T-cell (primary cell): ENCODE data around the gene KIAA1549. TPM values are rescaled to one million over a fixed set of nuclear protein-coding genes. Genes with fewer than 3 reads are reported as not detected.

Experiments used
- ATAC-seq, 4 experiments: fragments of 200-7000 bp in 3 of 4; fragments of 150-1000 bp in 1 of 4; cut with Tn5 transposase; replicated peaks in 1 of 4; 1 replicate in 3 of 4; 2 replicates in 1 of 4; pipeline ENCODE4 v1.10.0; 2021; ENCODE audit warnings: moderate library complexity in 3 of 4, mild to moderate bottlenecking in 2 of 4, moderate number of reproducible peaks in 1 of 4
- CTCF ChIA-PET, 2 donors: fragments of 300-600 bp; sonication (Branson Sonifier 250); formaldehyde crosslinking; loops; one replicate each; lab custom pipeline; 2022; ENCODE audit warnings: antibody characterized with exemption in 2 of 2; lab: Charles Lee
- POLR2A ChIA-PET, 2 donors: fragments of 300-600 bp; sonication (Branson Sonifier 250); formaldehyde crosslinking; loops; one replicate each; lab custom pipeline; 2022; ENCODE audit warnings: antibody characterized with exemption in 2 of 2; lab: Charles Lee
- DNase-seq, 35 experiments: peaks; one replicate each; pipeline versions ENCODE4 v3.0.0 to v3.0.0-alpha.2; 2013 to 2023
- H3K27ac ChIP-seq: one replicate; pipeline ENCODE4 v1.5.1; 2013; ENCODE audit warnings: low read length
- H3K27me3 ChIP-seq, 2 experiments: replicated peaks in 1 of 2; 1 replicate in 1 of 2; 2 replicates in 1 of 2; pipeline versions ENCODE4 v1.6.1 to v1.7.0; 2013; ENCODE audit warnings: low read length in 1 of 2, mixed read lengths in 1 of 2; ENCODE audit not compliant: control insufficient read depth in 2 of 2, insufficient read depth in 2 of 2; ENCODE audit errors: extremely low read depth in 1 of 2
- H3K36me3 ChIP-seq, 2 donors: 1 replicate in 1 of 2; 2 replicates in 1 of 2; pipeline versions ENCODE4 v1.6.1 to v1.7.0; 2013; ENCODE audit warnings: low read length in 1 of 2; ENCODE audit not compliant: control insufficient read depth in 2 of 2, insufficient read depth in 1 of 2; ENCODE audit errors: extremely low read depth in 1 of 2
- H3K4me1 ChIP-seq, 2 experiments: 1 replicate in 1 of 2; 2 replicates in 1 of 2; pipeline versions ENCODE4 v1.6.1 to v1.7.0; 2013; ENCODE audit warnings: low read length in 2 of 2, mixed read lengths in 1 of 2; ENCODE audit not compliant: insufficient read depth in 2 of 2, control insufficient read depth in 1 of 2; ENCODE audit errors: extremely low read depth in 1 of 2
- H3K4me3 ChIP-seq, 2 donors: 1 replicate in 1 of 2; 2 replicates in 1 of 2; pipeline versions ENCODE4 v1.5.1 to v1.7.0; 2013; ENCODE audit warnings: mild to moderate bottlenecking in 2 of 2, low read length in 1 of 2, moderate library complexity in 1 of 2; ENCODE audit not compliant: control insufficient read depth in 1 of 2; ENCODE audit errors: extremely low read depth in 1 of 2
- H3K9me3 ChIP-seq: 2 replicates; pipeline ENCODE4 v1.7.0; 2013
- H3K27ac Mint-ChIP-seq, 2 donors: one replicate each; pipeline ENCODE4 v1.8.0; 2020 to 2021; ENCODE audit warnings: mild to moderate bottlenecking in 2 of 2, mixed read lengths in 2 of 2
- H3K27me3 Mint-ChIP-seq, 2 donors: one replicate each; pipeline ENCODE4 v1.8.0; 2021 to 2022; ENCODE audit warnings: mixed read lengths in 2 of 2
- H3K36me3 Mint-ChIP-seq: one replicate; pipeline ENCODE4 v1.8.0; 2021; ENCODE audit warnings: mixed read lengths
- H3K4me1 Mint-ChIP-seq, 3 donors: one replicate each; pipeline ENCODE4 v1.8.0; 2020 to 2022; ENCODE audit warnings: mixed read lengths in 3 of 3, mild to moderate bottlenecking in 1 of 3
- H3K4me3 Mint-ChIP-seq, 3 donors: one replicate each; pipeline ENCODE4 v1.8.0; 2020 to 2022; ENCODE audit warnings: mild to moderate bottlenecking in 3 of 3, mixed read lengths in 3 of 3, moderate library complexity in 3 of 3
- H3K9me3 Mint-ChIP-seq, 3 donors: one replicate each; pipeline ENCODE4 v1.8.0; 2020 to 2022; ENCODE audit warnings: mixed read lengths in 3 of 3
- WGBS: methylation state at CpG from one replicate; pipeline ENCODE4 v1.1.5; 2013; ENCODE audit warnings: missing lambda C conversion rate; ENCODE audit not compliant: insufficient coverage; 5-methylcytosine and 5-hydroxymethylcytosine counted together
- total RNA-seq, 35 experiments: library from RNA in 6 of 35; stranded (reverse) in 6 of 35; fragments of 120-200 nt in 1 of 35; gene quantifications; one replicate each; pipeline versions ENCODE4 v1.2.1 to v1.2.4 and lab custom pipeline; 2013 to 2026

KIAA1549 gene
- total RNA-seq, 5 donors from 2014 or later (not counting 1 experiment from before 2014, with no cell fraction given) = 0.05 to 0.29 (median 0.15) TPM

GRCh38 chr7:138987686-138988085 is 6.5 kb upstream of the KIAA1549 start:
- POLR2A ChIA-PET = no interaction called here
- no peaks in the 10 kb centered on the region for H3K36me3 ChIP-seq
- ATAC-seq = no peak
- DNase-seq = no peak
- no peak overlapping the region for H3K27ac ChIP-seq
- H3K27me3 ChIP-seq = no peaks in the 10 kb centered on the region
- H3K9me3 ChIP-seq = no peaks in the 10 kb centered on the region
- Mint-ChIP-seq H3K36me3 (no peaks in the 10 kb centered on the region), H3K27me3 (peaks cover 22 to 24% of the 10 kb centered on the region in 2 donors), H3K9me3 (peaks cover 0 to 9% (median 0%) of the 10 kb centered on the region in 3 donors), H3K4me1 (no peaks in the 10 kb centered on the region), H3K27ac (no peak overlapping the region), H3K4me3 (no peak overlapping the region)
- CTCF ChIA-PET = no interaction called here
- H3K4me1 ChIP-seq = no peaks in the 10 kb centered on the region
- no CpG with 5 or more reads among the region's 1 CpG for WGBS
- no peak overlapping the region for H3K4me3 ChIP-seq

- no peaks in the 10 kb centered on the region for H3K36me3 ChIP-seq
- no peaks in the 10 kb centered on the region for H3K9me3 ChIP-seq
- no peak overlapping the region for H3K27ac ChIP-seq
- Mint-ChIP-seq H3K4me3 (peak overlapping the region; percentile 67 to 72 (median 68)), H3K4me1 (peaks cover 9 to 14% (median 13%) of the 10 kb centered on the region in 3 donors), H3K27me3 (peaks cover 32 to 43% of the 10 kb centered on the region in 2 donors), H3K36me3 (no peaks in the 10 kb centered on the region), H3K9me3 (no peaks in the 10 kb centered on the region), H3K27ac (no peak overlapping the region)
- H3K4me3 ChIP-seq = peak overlapping the region in 1 of 2 donors; percentile 60
- DNase-seq = no peak
- H3K27me3 ChIP-seq = peaks cover 0 to 36% of the 10 kb centered on the region in 2 experiments
- ChIA-PET CTCF (no interaction called here), POLR2A (no interaction called here)
- WGBS = 55% methylated on average over 8 of the region's 14 CpGs
- peaks cover 0 to 13% of the 10 kb centered on the region in 2 experiments for H3K4me1 ChIP-seq
- no peak for ATAC-seq
Measured at GRCh38 chr7:138982204-138982623, 1.0 kb upstream of the KIAA1549 start.

GRCh38 chr7:138980563-138981291 is 462 bp downstream of the KIAA1549 start:
- no peaks in the 10 kb centered on the region for H3K36me3 ChIP-seq
- H3K4me3 Mint-ChIP-seq = peak overlapping the region; percentile 84 to 92 (median 88)
- H3K27ac Mint-ChIP-seq = no peak overlapping the region
- H3K36me3 Mint-ChIP-seq = no peaks in the 10 kb centered on the region
- DNase-seq (peak in 2 of 35 experiments; percentile 8 to 13), ATAC-seq (peak in 3 of 4 experiments; percentile 13 to 40 (median 39))
- peaks cover 0 to 36% of the 10 kb centered on the region in 2 experiments for H3K27me3 ChIP-seq
- no peaks in the 10 kb centered on the region for H3K9me3 ChIP-seq
- ChIA-PET POLR2A (no interaction called here), CTCF (interaction anchor here (0.6 to 0.8 kb wide), 2 partner anchors 55 to 94 kb away, joined by 3 to 5 read pairs; no protein-coding TSS in a partner anchor)
- H3K27me3 Mint-ChIP-seq = peaks cover 32 to 39% of the 10 kb centered on the region in 2 donors
- H3K4me1 Mint-ChIP-seq = peaks cover 9 to 14% (median 13%) of the 10 kb centered on the region in 3 donors
- H3K4me1 ChIP-seq = peaks cover 0 to 13% of the 10 kb centered on the region in 2 experiments
- H3K4me3 ChIP-seq = peak overlapping the region; percentile 47 to 75
- no peaks in the 10 kb centered on the region for H3K9me3 Mint-ChIP-seq
- WGBS = 3% methylated on average over 68 of the region's 68 CpGs
- H3K27ac ChIP-seq = no peak overlapping the region

- POLR2A ChIA-PET = no interaction called here
- H3K27me3 Mint-ChIP-seq = peaks cover 34 to 41% of the 10 kb centered on the region in 2 donors
- 94% methylated on average over 6 of the region's 9 CpGs for WGBS
Measured at GRCh38 chr7:138979988-138980562, 1.1 kb downstream of the KIAA1549 start.

GRCh38 chr7:138979226-138979979 is 1.8 kb downstream of the KIAA1549 start:
- Histone ChIP-seq H3K4me3 (no peak overlapping the region), H3K27me3 (peaks cover 0 to 37% of the 10 kb centered on the region in 2 experiments), H3K9me3 (no peaks in the 10 kb centered on the region), H3K27ac (no peak overlapping the region), H3K36me3 (no peaks in the 10 kb centered on the region), H3K4me1 (peaks cover 0 to 13% of the 10 kb centered on the region in 2 experiments)
- H3K4me3 Mint-ChIP-seq = peak overlapping the region; percentile 10 to 92 (median 28)
- no peaks in the 10 kb centered on the region for H3K36me3 Mint-ChIP-seq
- peaks cover 36 to 42% of the 10 kb centered on the region in 2 donors for H3K27me3 Mint-ChIP-seq
- WGBS = 80% methylated on average over 1 of the region's 6 CpGs
- ChIA-PET CTCF (interaction anchor here (0.6 to 1.3 kb wide), 3 partner anchors 56 to 1268 kb away, joined by 3 to 6 read pairs (median 4); no protein-coding TSS in a partner anchor), POLR2A (interaction anchor here in 1 of 2 donors (0.7 kb wide), 1 partner anchor 1077 kb away, joined by 6 read pairs; no protein-coding TSS in a partner anchor)
- ATAC-seq (peak in 1 of 4 experiments; percentile 49), DNase-seq (peak in 1 of 35 experiments; percentile 33)
- peaks cover 9 to 14% (median 13%) of the 10 kb centered on the region in 3 donors for H3K4me1 Mint-ChIP-seq
- no peak overlapping the region for H3K27ac Mint-ChIP-seq
- no peaks in the 10 kb centered on the region for H3K9me3 Mint-ChIP-seq

More at GRCh38 chr7:138979988-138980562, 1.1 kb downstream of the KIAA1549 start:
- H3K27me3 ChIP-seq = peaks cover 0 to 36% of the 10 kb centered on the region in 2 experiments
- no peaks in the 10 kb centered on the region for H3K9me3 Mint-ChIP-seq
- no peak overlapping the region for H3K27ac Mint-ChIP-seq
- peaks cover 9 to 14% (median 13%) of the 10 kb centered on the region in 3 donors for H3K4me1 Mint-ChIP-seq
- no peaks in the 10 kb centered on the region for H3K36me3 ChIP-seq
- DNase-seq = no peak
- H3K36me3 Mint-ChIP-seq = no peaks in the 10 kb centered on the region
- no peak overlapping the region for H3K27ac ChIP-seq
- peaks cover 0 to 13% of the 10 kb centered on the region in 2 experiments for H3K4me1 ChIP-seq
- CTCF ChIA-PET = no interaction called here
- H3K4me3 Mint-ChIP-seq = peak overlapping the region; percentile 84 to 92 (median 88)
- ATAC-seq = no peak
- H3K4me3 ChIP-seq = peak overlapping the region in 1 of 2 donors; percentile 75
- H3K9me3 ChIP-seq = no peaks in the 10 kb centered on the region
